ENCODE results near the gene LRRN2.

Gene LRRN2

DNA sequence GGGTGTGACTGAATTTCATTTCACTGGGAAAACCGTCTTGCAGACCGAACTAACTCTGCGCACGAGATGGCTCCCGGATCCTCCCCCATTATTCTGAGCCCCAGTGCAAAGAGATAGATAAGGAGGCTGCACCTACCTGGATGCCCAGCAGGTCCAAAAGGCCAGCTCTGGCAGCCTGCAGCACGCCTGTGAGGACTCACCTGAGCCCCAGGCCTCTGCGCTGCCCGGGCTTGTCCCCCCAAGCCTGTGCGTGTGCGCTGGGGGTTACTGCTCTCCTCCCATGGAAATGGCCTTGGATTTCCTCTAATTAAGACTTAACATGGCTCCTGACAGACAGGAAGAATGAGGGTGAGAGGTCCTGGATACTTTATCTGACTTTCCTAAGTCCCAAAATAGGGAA, 85.9 kb downstream of the LRRN2 start:
- H3K27ac ChIP-seq, result no peak overlapping the region
- TF ChIP-seq, protein P1, sequence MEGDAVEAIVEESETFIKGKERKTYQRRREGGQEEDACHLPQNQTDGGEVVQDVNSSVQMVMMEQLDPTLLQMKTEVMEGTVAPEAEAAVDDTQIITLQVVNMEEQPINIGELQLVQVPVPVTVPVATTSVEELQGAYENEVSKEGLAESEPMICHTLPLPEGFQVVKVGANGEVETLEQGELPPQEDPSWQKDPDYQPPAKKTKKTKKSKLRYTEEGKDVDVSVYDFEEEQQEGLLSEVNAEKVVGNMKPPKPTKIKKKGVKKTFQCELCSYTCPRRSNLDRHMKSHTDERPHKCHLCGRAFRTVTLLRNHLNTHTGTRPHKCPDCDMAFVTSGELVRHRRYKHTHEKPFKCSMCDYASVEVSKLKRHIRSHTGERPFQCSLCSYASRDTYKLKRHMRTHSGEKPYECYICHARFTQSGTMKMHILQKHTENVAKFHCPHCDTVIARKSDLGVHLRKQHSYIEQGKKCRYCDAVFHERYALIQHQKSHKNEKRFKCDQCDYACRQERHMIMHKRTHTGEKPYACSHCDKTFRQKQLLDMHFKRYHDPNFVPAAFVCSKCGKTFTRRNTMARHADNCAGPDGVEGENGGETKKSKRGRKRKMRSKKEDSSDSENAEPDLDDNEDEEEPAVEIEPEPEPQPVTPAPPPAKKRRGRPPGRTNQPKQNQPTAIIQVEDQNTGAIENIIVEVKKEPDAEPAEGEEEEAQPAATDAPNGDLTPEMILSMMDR (IDR thresholded peaks at IDR 0.05), result no peak
- no peak overlapping the region for H3K4me3 ChIP-seq (ENCODE audit: low read depth, low read length)
- H3K4me2 ChIP-seq (ENCODE audit: low read length), result no peak overlapping the region
- H2AFZ ChIP-seq, result no peak overlapping the region
- H3K79me2 ChIP-seq, result no peaks in the 10 kb centered on the region
- no peaks in the 10 kb centered on the region for H3K36me3 ChIP-seq (ENCODE audit: control insufficient read depth, insufficient read depth, low read length)
- H3K9ac ChIP-seq, result no peak overlapping the region
- H3K27me3 ChIP-seq (ENCODE audit: control insufficient read depth, insufficient read depth, low read length), result no peaks in the 10 kb centered on the region
- no peaks in the 10 kb centered on the region for H3K4me1 ChIP-seq
- no peaks in the 10 kb centered on the region for H3K9me3 ChIP-seq (ENCODE audit: control insufficient read depth, low read length)

DNA sequence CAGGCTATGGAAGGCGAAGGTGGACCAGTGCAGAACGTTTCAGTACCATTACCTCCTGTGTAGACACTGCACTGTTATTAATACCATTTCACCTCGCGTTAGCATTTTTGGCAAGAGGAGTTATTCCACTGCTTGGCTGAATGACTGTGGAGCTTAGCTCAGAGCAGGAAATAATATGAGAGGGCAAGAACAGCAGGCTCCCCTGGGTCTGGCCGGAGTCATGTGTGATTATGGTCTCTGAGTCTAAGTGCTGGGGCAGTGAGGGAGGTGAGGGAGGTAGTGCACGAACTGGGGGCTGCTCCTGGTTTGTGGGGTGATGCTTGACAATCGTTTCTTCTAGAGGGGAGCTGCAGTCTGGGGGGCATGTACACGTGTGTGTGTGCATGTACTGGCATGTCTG, 86.4 kb downstream of the LRRN2 start:
- H2AFZ ChIP-seq, result no peak overlapping the region
- H3K4me3 ChIP-seq (ENCODE audit: low read depth, low read length), result no peak overlapping the region
- TF ChIP-seq, protein P1 (IDR thresholded peaks at IDR 0.05), result no peak
- H3K9ac ChIP-seq, result no peak overlapping the region
- no peak overlapping the region for H3K4me2 ChIP-seq (ENCODE audit: low read length)
- no peaks in the 10 kb centered on the region for H3K27me3 ChIP-seq (ENCODE audit: control insufficient read depth, insufficient read depth, low read length)
- no peaks in the 10 kb centered on the region for H3K9me3 ChIP-seq (ENCODE audit: control insufficient read depth, low read length)
- H3K79me2 ChIP-seq, result no peaks in the 10 kb centered on the region
- no peak overlapping the region for H3K27ac ChIP-seq
- no peaks in the 10 kb centered on the region for H3K4me1 ChIP-seq
- no peaks in the 10 kb centered on the region for H3K36me3 ChIP-seq (ENCODE audit: control insufficient read depth, insufficient read depth, low read length)

DNA sequence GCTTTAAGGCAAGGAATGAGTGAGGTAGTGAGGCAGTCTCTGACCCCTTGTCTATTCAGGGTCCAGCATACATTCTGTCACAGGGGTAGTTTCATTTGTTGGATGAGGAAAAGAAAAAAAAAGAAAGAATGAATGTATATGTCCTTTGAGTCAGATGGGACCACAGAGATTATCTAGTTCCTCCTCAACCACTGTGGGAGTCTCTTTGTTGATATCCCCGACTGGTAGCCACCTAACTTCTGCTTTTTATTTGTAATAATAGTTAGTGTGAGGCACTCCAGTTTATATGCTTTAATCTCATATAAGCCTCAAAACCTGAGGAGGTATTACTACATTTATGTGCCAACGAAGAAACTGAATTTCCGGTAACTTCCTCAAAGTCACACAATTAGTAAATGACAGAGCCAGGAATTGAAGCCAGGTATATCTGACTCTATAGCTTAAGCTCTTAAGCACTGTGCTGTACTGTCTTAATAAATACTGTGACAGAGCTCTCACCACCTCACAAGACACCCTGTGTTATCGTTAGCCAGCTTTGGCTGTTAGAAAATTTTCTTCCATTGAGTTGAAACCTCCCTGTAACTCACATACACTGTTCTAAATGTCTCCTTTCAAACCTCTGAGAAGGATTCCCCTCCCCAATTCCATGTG, 87.1 kb downstream of the LRRN2 start:
- H3K79me2 ChIP-seq, result no peaks in the 10 kb centered on the region
- H3K27me3 ChIP-seq (ENCODE audit: control insufficient read depth, insufficient read depth, low read length), result no peaks in the 10 kb centered on the region
- no peak overlapping the region for H3K4me3 ChIP-seq (ENCODE audit: low read depth, low read length)
- no peak overlapping the region for H3K4me2 ChIP-seq (ENCODE audit: low read length)
- no peak overlapping the region for H2AFZ ChIP-seq
- H3K9me3 ChIP-seq (ENCODE audit: control insufficient read depth, low read length), result no peaks in the 10 kb centered on the region
- H3K9ac ChIP-seq, result no peak overlapping the region
- TF ChIP-seq, protein P1 (IDR thresholded peaks at IDR 0.05), result no peak
- H3K36me3 ChIP-seq (ENCODE audit: control insufficient read depth, insufficient read depth, low read length), result no peaks in the 10 kb centered on the region
- no peak overlapping the region for H3K27ac ChIP-seq
- H3K4me1 ChIP-seq, result no peaks in the 10 kb centered on the region

DNA sequence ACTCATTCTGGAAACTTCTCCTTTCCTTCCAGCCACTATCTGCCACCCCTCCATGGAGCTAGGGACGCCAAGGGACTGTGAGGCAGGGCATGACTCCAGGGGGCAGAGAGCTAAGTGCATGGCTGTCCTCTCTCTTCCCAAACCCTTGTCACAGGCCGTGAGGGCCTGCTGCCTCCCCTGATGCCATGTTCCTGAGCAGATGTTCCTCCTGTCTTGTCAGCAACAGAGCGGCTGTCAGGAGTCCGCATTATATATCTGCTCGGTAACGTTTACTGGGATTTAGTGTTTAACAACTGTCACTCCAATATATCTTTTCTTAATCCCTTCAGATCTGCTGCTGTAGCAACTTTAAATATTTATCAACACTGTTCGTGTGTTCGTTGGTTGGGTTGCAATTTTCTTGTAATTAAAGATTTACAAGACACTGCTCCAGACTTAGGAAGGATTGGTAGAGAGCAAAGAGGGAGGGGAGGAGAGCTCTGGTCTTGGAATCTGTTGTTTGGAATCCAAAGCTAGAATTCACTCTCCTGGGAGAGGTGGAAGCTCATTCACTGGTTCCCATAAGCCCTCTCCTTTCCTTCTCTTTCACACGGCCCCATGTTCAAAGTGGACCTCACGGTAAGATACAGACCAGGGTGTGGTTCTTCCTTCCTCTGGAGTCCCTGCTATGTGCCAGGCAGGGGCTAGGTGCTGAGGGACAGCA, 93.1 kb downstream of the LRRN2 start:
- Histone ChIP-seq H3K9me3 (ENCODE audit: control insufficient read depth, low read length) (no peaks in the 10 kb centered on the region), H3K27ac (no peak overlapping the region), H3K79me2 (no peaks in the 10 kb centered on the region), H3K27me3 (ENCODE audit: control insufficient read depth, insufficient read depth, low read length) (no peaks in the 10 kb centered on the region), H3K9ac (no peak overlapping the region), H3K4me3 (ENCODE audit: low read depth, low read length) (no peak overlapping the region), H3K4me1 (no peaks in the 10 kb centered on the region), H2AFZ (no peak overlapping the region), H3K36me3 (ENCODE audit: control insufficient read depth, insufficient read depth, low read length) (no peaks in the 10 kb centered on the region), H3K4me2 (ENCODE audit: low read length) (no peak overlapping the region)
- TF ChIP-seq, protein P1 (IDR thresholded peaks at IDR 0.05), result no peak
